Measurements from ENCODE around the gene ZBED4. TPM values are rescaled to one million over a fixed set of nuclear protein-coding genes. Genes with fewer than 3 reads are reported as not detected.

The ZBED4 gene
- total RNA-seq, 1 donor from 2014 or later: 25.2 TPM

DNA sequence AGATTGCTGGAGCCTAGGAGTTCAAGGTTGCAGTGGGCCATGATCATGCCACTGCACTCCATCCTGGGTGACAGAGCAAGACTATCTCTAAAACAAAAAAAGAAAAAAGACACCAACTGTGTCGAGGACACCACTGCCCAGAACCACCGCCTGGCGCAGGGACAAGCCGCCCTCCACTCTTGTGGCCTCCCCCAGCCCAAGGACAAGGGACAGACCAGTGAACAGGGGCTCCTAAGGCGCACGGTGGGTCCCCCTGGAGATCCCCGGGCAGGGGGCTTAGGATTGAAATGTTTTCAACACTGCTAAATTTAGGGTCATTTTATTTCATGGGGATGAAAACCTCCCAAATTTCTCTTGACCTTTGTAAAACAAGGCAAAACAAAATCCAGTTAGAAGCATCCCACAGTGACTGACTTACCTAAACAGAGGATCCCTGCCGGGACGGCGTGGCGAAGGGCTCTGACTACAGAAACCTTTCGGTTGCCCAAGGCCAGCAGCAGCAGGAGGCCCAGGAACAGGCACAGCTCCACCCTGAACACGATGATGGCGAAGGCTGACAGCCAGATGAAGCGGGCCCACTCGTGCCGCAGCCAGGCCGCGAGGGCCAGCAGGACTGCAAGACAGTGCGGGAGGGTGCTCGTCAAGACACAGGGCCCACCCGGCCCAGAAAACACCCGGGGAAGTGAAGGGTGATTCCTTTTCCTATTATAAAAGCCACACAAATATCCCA is 56.0 kb downstream of the ZBED4 start:
- Mint-ChIP-seq H3K9me3 (no peaks in the 10 kb centered on the region), H3K4me3 (ENCODE audit: low read depth) (no peak overlapping the region), H3K27me3 (ENCODE audit: low read depth) (no peaks in the 10 kb centered on the region), H3K27ac (no peak overlapping the region), H3K36me3 (ENCODE audit: low read depth) (peaks cover 40% of the 10 kb centered on the region), H3K4me1 (ENCODE audit: low read depth) (no peaks in the 10 kb centered on the region)
- intact Hi-C loops (cut with micrococcal nuclease): no loop called here
- no peak for DNase-seq (ENCODE audit: low spot score)

DNA sequence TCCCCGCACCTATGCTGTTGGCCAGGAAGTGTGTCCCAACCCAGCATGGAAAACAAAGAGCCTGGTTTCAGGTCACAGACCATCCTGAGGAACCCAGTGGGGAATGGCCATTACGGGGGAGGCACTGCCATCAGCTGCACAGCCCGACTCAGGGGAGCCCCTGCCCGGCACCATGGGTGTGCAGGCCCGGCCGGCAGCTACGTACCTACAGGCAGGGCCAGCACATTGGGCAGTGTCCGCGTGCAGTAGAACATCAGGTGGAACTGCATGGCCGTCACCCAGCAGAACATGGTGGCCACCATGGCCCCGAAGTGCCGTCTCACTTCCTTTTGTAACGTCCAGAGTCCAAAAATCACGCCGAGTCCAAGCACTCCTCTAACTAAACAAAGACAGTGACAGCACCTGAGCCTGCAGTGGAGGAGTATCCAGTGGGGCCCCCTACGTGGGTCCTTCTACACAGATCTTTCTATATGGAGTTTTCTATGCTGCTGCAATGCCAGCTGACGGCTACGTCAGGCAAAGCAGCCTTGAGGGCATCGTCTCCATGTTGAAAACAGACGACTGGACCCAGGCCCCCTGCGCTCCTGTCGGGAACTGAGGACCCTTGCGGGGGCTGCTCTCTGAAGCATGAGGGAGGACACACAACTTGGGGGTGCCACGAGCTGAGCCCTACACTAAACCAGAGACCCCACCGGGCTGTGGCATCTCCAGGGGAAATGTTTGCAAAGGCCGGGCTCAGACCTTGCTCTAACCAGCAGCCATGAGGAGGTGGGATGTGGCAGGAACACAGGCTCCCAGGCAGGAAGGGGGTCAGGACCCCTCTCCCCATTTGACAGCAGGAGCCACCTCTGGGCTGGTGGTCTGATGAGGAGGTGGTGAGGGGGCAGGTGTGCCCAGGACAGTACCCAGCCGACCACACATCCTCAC is 56.8 kb downstream of the ZBED4 start:
- Mint-ChIP-seq H3K9me3 (no peaks in the 10 kb centered on the region), H3K4me1 (ENCODE audit: low read depth) (no peaks in the 10 kb centered on the region), H3K36me3 (ENCODE audit: low read depth) (peaks cover 36% of the 10 kb centered on the region), H3K4me3 (ENCODE audit: low read depth) (no peak overlapping the region), H3K27me3 (ENCODE audit: low read depth) (no peaks in the 10 kb centered on the region), H3K27ac (no peak overlapping the region)
- intact Hi-C loops (cut with micrococcal nuclease): no loop called here
- DNase-seq (ENCODE audit: low spot score): no peak

DNA sequence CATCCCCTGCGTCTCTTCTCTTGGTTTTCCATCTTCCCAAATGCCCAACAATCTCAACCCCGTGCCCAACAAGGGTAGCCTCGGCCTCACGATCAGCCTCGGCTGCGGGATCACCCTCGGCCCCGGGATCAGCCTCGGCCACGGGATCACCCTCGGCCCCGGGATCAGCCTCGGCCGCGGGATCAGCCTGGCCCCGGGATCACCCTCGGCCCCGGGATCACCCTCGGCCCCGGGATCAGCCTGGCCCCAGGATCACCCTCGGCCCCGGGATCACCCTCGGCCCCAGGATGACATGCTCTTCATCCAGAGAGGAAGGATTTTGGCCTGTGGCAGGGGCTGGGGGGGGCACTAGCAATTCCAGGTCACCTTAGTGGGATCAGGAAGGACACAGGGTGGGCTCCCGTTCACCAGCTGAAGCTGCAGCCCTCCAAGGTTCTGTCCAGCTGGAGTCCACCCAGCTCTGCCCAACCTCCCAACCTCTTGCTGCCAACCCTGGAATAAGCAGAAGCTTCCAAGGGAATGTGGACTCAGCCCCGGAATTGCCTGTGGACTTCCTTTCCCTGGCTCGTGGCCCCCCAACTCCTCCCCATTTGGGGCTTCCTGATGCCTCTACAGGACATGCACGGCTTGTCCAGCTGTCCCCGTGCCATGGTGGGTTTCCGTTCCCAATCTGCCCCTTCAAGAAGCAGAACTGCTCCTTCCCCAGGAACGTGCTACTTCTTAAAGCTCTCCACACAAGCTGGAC is 58.4 kb downstream of the ZBED4 start:
- H3K27ac Mint-ChIP-seq: no peak overlapping the region
- H3K27me3 Mint-ChIP-seq (ENCODE audit: low read depth): no peaks in the 10 kb centered on the region
- no peak for DNase-seq (ENCODE audit: low spot score)
- no peaks in the 10 kb centered on the region for H3K9me3 Mint-ChIP-seq
- H3K4me3 Mint-ChIP-seq (ENCODE audit: low read depth): no peak overlapping the region
- intact Hi-C loops (cut with micrococcal nuclease): no loop called here
- H3K4me1 Mint-ChIP-seq (ENCODE audit: low read depth): peaks cover 4% of the 10 kb centered on the region
- H3K36me3 Mint-ChIP-seq (ENCODE audit: low read depth): peaks cover 31% of the 10 kb centered on the region

DNA sequence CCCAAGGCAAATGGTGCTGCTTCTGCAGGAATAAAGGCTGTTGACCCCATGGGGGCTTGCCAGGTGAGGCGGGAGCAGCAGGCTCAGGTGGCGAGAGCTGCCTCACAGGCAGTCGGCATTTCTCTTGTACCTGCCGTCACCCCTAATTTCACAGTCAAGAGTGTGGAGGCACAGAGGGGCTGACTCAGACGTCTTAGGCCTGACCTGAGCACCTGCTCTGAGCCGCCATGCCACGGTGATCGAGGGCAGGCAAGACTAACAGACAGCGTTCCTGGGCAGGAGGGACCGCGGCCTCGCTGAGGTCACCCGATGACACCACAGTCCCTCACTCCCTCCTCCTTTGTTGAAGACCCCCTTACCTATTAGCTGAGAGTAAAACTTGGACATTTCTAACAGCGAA is 59.4 kb downstream of the ZBED4 start:
- H3K27ac Mint-ChIP-seq: no peak overlapping the region
- DNase-seq (ENCODE audit: low spot score): no peak
- intact Hi-C loops (cut with micrococcal nuclease): no loop called here
- H3K27me3 Mint-ChIP-seq (ENCODE audit: low read depth): no peaks in the 10 kb centered on the region
- H3K9me3 Mint-ChIP-seq: no peaks in the 10 kb centered on the region
- peaks cover 7% of the 10 kb centered on the region for H3K4me1 Mint-ChIP-seq (ENCODE audit: low read depth)
- H3K36me3 Mint-ChIP-seq (ENCODE audit: low read depth): peaks cover 22% of the 10 kb centered on the region
- H3K4me3 Mint-ChIP-seq (ENCODE audit: low read depth): no peak overlapping the region

DNA sequence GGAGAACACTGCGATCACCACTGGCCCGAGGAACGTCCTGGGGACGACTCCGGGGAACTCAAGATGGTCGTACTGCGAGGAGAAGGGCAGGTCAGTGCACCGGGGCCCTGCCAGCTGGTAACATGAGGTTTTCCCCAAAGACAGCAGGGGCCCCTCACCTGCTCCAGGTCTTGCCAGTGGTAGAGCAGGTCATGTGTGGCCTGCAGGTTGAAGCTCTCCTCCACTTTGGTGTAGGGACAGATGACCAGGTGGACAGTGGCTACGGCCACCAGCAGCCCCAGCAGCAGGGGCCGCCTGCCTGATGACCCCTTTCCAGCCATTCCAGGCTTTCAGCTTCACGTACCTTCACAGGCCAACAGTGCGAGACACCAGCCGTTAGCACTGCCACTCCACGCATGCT is 59.8 kb downstream of the ZBED4 start:
- no peak overlapping the region for H3K4me3 Mint-ChIP-seq (ENCODE audit: low read depth)
- intact Hi-C loops (cut with micrococcal nuclease): no loop called here
- H3K36me3 Mint-ChIP-seq (ENCODE audit: low read depth): peaks cover 22% of the 10 kb centered on the region
- peaks cover 7% of the 10 kb centered on the region for H3K4me1 Mint-ChIP-seq (ENCODE audit: low read depth)
- no peaks in the 10 kb centered on the region for H3K9me3 Mint-ChIP-seq
- no peak for DNase-seq (ENCODE audit: low spot score)
- no peaks in the 10 kb centered on the region for H3K27me3 Mint-ChIP-seq (ENCODE audit: low read depth)
- H3K27ac Mint-ChIP-seq: no peak overlapping the region

DNA sequence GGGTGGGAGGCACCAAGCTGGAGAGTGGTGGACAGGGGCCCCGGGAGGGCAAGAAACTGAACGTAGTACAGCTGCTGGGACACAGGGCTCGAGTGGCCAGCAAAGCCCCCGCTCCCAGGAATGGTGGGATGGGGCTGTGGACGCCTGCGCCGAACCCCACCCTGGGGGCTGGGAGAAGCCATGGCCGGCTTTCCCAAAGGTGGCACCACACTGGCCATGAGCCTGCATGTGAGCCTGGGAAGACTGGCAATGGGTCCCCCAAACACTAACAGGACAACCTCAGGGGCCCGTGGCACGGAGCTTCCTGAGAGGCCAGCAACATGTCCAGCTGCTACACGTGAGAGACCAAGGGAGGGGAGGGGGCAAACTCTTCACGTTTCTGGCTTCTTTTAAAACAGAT is 60.6 kb downstream of the ZBED4 start:
- no peak overlapping the region for H3K4me3 Mint-ChIP-seq (ENCODE audit: low read depth)
- DNase-seq (ENCODE audit: low spot score): no peak
- intact Hi-C loops (cut with micrococcal nuclease): no loop called here
- no peak overlapping the region for H3K27ac Mint-ChIP-seq
- peaks cover 7% of the 10 kb centered on the region for H3K4me1 Mint-ChIP-seq (ENCODE audit: low read depth)
- peaks cover 14% of the 10 kb centered on the region for H3K36me3 Mint-ChIP-seq (ENCODE audit: low read depth)
- no peaks in the 10 kb centered on the region for H3K9me3 Mint-ChIP-seq
- no peaks in the 10 kb centered on the region for H3K27me3 Mint-ChIP-seq (ENCODE audit: low read depth)

DNA sequence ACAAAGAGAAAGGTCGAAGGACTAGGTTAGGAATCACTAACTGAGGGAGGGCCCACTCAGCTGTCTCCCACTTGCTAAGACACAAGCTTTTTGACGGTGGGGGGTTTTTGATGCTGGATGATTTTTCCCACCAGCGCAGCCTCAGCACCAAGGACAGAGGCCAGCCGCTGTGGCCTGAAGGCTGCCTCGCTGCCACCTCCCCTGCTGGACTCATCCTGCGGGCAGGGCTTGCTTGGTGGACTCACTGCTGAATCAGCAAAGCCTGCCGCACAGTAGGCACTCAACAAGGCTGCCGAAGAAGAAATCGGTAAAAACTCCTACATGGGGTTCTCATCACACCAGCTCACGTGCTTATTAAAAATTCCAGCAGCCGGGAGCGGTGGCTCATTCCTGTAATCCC is 62.0 kb downstream of the ZBED4 start:
- no peak overlapping the region for H3K4me3 Mint-ChIP-seq (ENCODE audit: low read depth)
- intact Hi-C loops (cut with micrococcal nuclease): loop anchor here (5.0 kb wide), 2 partner anchors 43 to 148 kb away; no protein-coding TSS in a partner anchor
- H3K9me3 Mint-ChIP-seq: no peaks in the 10 kb centered on the region

DNA sequence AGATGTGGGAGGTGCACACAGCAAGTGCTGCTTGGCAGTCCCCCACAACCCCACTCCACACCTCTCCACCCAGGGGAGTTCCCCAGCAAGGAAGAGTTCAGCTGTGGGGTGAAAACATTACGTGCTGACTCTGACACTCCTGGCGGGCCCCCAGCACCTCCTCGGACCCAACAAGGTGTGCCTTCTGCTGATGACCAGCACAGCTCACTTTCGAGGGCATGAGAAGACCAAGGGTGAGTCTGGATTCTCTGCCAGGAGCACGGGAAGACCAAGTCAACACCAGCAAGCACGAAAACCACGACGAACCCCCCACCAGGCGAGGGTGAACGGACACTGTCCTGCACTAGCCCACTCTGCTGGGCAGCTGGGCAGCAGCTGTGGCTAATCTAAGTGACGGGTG is 63.2 kb downstream of the ZBED4 start:
- Mint-ChIP-seq H3K4me3 (ENCODE audit: low read depth) (peak overlapping the region; percentile 87), H3K27ac (no peak overlapping the region)
- no peak for DNase-seq (ENCODE audit: low spot score)

More for the DNA sequence above, 62.0 kb downstream of the ZBED4 start:
- DNase-seq (ENCODE audit: low spot score): no peak
- H3K27ac Mint-ChIP-seq: no peak overlapping the region
- peaks cover 17% of the 10 kb centered on the region for H3K4me1 Mint-ChIP-seq (ENCODE audit: low read depth)
- H3K27me3 Mint-ChIP-seq (ENCODE audit: low read depth): no peaks in the 10 kb centered on the region
- peaks cover 8% of the 10 kb centered on the region for H3K36me3 Mint-ChIP-seq (ENCODE audit: low read depth)

DNA sequence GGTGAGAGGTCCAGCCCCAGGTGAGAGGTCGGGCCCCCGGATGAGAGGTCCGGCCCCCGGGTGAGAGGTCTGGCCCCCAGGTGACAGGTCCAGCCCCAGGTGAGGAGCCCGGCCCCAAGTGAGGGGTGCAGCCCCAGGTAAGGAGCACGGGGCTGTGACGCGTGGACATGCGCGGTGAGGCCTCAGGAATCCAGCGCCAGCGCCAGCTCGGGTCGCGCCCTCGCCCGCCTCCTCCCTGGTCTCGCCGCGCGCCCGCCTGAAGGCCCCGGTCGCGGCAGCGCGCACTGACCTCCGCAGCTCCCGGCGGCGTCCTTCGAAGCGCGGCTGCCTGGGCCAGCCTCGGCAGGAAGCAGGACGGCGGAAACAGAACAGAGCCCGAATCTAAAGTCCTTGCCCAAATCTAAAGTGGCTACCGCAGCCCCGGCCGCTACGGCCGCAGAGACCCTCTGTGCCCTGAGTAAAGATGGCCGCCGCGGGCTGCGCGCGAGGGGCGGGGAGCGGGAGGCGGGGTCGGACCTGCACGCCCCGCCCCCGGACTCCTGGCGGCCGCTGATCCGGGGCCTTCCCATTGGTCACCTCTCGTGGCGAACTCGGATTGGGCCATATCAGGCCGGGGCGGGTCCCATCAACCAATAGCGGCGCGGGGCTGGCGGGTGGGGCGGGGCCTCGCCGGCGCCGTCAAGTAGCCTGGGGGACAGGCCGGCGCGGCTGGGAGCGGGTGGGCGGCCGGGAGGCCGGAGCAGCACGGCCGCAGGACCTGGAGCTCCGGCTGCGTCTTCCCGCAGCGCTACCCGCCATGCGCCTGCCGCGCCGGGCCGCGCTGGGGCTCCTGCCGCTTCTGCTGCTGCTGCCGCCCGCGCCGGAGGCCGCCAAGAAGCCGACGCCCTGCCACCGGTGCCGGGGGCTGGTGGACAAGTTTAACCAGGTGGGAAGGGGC is 64.6 kb downstream of the ZBED4 start, which contains the start of the genes ALG12 and CRELD2:
ALG12 (minus strand) TSS at position 465 of the 937 bp plus-strand sequence. CDS start 4,673 bp downstream, outside the sequence.
CRELD2 (plus strand) TSS at position 661 of the 937 bp plus-strand sequence; CDS start at position 797, 136 bp downstream.
- peaks cover 10% of the 10 kb centered on the region for H3K36me3 Mint-ChIP-seq (ENCODE audit: low read depth)
- peak within 1 kb of the TSS; percentile 87 for H3K4me3 Mint-ChIP-seq (ENCODE audit: low read depth)
- peak; percentile 95 for DNase-seq (ENCODE audit: low spot score)
- no peaks in the 10 kb centered on the region for H3K27me3 Mint-ChIP-seq (ENCODE audit: low read depth)
- intact Hi-C loops (cut with micrococcal nuclease): loop anchor here (1.0 to 5.0 kb wide), 4 partner anchors 42 to 151 kb away; partner anchors contain the start of genes PIM3 and ZBED4
- H3K4me1 Mint-ChIP-seq (ENCODE audit: low read depth): peaks cover 17% of the 10 kb centered on the region
- no peaks in the 10 kb centered on the region for H3K9me3 Mint-ChIP-seq
- peak within 1 kb of the TSS; percentile 83 for H3K27ac Mint-ChIP-seq

More for the DNA sequence above, 63.2 kb downstream of the ZBED4 start:
- Mint-ChIP-seq H3K27me3 (ENCODE audit: low read depth) (no peaks in the 10 kb centered on the region), H3K9me3 (no peaks in the 10 kb centered on the region), H3K36me3 (ENCODE audit: low read depth) (peaks cover 8% of the 10 kb centered on the region), H3K4me1 (ENCODE audit: low read depth) (peaks cover 17% of the 10 kb centered on the region)
- intact Hi-C loops (cut with micrococcal nuclease): loop anchor here (5.0 kb wide), 2 partner anchors 45 to 150 kb away; no protein-coding TSS in a partner anchor

DNA sequence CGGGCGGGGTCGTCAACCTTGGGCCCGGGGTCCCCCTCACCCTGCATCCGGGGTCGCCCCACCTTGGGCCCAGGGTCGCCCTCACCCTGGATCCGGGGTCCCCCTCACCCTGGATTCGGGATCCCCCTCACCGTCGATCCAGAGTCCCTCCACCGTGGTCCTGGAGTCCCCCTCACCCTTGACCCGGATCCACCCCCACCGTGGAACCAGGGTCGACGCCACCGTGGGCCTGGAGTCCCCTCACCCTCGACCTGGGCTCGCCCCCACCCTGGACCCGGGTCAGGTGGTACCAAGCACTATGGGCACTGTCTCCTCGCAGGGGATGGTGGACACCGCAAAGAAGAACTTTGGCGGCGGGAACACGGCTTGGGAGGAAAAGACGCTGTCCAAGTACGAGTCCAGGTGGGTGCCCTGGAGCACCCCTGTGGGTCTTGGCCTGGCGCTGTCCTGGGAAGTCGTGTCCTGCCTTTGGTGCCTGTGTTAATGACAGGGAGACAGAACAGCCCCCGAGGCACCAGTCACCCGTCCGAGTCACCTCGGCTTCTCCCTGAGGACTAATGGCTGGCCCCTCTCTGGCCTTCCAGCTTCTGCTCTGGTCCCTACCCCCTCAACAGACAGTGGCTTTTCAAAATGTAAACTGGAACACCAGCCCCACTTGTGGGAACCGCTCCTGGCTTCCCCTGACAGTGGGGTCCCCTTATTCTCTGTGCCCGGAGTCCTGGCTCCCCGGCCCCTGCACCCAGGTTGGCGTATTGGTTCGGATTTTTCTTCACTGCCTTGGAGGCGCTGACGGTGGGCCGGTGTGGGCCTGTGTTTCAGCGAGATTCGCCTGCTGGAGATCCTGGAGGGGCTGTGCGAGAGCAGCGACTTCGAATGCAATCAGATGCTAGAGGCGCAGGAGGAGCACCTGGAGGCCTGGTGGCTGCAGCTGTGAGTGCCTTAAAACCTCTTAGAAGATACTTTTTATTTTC is 65.6 kb downstream of the ZBED4 start:
- Mint-ChIP-seq H3K4me1 (ENCODE audit: low read depth) (peaks cover 20% of the 10 kb centered on the region), H3K9me3 (no peaks in the 10 kb centered on the region), H3K27me3 (ENCODE audit: low read depth) (no peaks in the 10 kb centered on the region), H3K27ac (no peak overlapping the region), H3K4me3 (ENCODE audit: low read depth) (peak overlapping the region; percentile 67), H3K36me3 (ENCODE audit: low read depth) (peaks cover 16% of the 10 kb centered on the region)
- intact Hi-C loops (cut with micrococcal nuclease): loop anchor here (1.0 to 5.0 kb wide), 4 partner anchors 41 to 152 kb away; partner anchors contain the start of genes PIM3 and ZBED4
- DNase-seq (ENCODE audit: low spot score): no peak

DNA sequence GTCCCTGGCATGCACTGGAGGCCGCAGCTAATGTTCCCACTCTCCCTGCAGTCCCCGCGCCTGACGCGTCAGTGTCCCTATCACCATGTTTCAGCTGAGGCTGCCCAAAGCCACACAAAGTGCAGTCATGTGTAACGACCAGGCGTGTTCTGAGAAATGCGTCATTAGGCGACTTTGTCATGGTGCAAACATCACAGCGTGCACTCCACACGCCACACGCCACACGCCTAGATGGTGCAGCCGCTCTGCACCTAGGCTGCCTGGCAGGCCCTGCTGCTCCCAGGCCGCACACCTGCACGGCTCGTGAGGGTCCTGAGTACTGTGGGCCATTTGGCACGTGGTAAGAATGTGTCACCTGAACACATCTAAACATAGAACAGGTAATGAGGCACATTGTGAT is 67.2 kb downstream of the ZBED4 start:
- Mint-ChIP-seq H3K27me3 (ENCODE audit: low read depth) (no peaks in the 10 kb centered on the region), H3K4me3 (ENCODE audit: low read depth) (no peak overlapping the region), H3K36me3 (ENCODE audit: low read depth) (peaks cover 23% of the 10 kb centered on the region), H3K27ac (no peak overlapping the region), H3K9me3 (no peaks in the 10 kb centered on the region), H3K4me1 (ENCODE audit: low read depth) (peaks cover 27% of the 10 kb centered on the region)
- no peak for DNase-seq (ENCODE audit: low spot score)
- intact Hi-C loops (cut with micrococcal nuclease): no loop called here
